Measurements from ENCODE around the gene PPP2R5A.

DNA sequence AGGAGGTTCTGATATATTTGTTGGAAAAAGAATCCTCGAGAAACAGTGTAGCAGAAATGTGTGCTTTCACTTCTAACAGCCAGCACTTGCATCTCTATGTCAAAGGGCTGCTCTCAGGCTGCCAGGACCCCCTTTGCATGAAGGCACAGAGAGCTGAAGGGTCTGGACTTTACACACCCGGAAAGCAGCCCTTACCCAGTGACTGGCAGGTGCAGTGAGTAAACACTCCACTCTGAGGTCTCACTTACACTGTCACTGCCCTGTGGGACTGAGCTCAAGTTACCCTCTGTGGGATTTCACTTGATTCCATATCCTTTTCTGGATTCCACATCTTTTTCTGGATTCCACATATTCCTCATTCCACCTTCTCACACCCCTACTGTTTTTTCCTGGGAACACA is 40.8 kb upstream of the PPP2R5A start:
- TF ChIP-seq CTCF (IDR thresholded peaks at IDR 0.05), result no peak
- TF ChIP-seq POLR2A (IDR thresholded peaks at IDR 0.05), result no peak
